Ammon's horn (tissue), 1 donor: ENCODE data around the gene RIT2.

ENCODE experiments used
- DNase-seq: peaks from one replicate; pipeline ENCODE4 v3.0.0-alpha.2; 2016; ENCODE audit warnings: low spot score

The RIT2 gene

GRCh38 chr18:43115076-43115921 lies at the start of gene RIT2:
Gene RIT2 (minus strand): TSS chr18:43115685.
- peak; percentile 56 for DNase-seq

- DNase-seq: no peak
Measured at GRCh38 chr18:43161528-43161927, 46.0 kb upstream of the RIT2 start.

GRCh38 chr18:43160509-43160908 lies 45.0 kb upstream of the RIT2 start:
- DNase-seq: no peak

- no peak for DNase-seq
Measured at GRCh38 chr18:43159926-43160325, 44.4 kb upstream of the RIT2 start.

GRCh38 chr18:43159086-43159770 lies 43.7 kb upstream of the RIT2 start:
- peak; percentile 13 for DNase-seq

- no peak for DNase-seq
Measured at GRCh38 chr18:43158381-43158780, 42.9 kb upstream of the RIT2 start.

- DNase-seq: no peak
Measured at GRCh38 chr18:43155842-43156241, 40.4 kb upstream of the RIT2 start.

- no peak for DNase-seq
Measured at GRCh38 chr18:43148231-43148630, 32.7 kb upstream of the RIT2 start.

- no peak for DNase-seq
Measured at GRCh38 chr18:43141208-43141607, 25.7 kb upstream of the RIT2 start.

- no peak for DNase-seq
Measured at GRCh38 chr18:43139288-43139946, 23.9 kb upstream of the RIT2 start.

GRCh38 chr18:43134876-43135275 lies 19.4 kb upstream of the RIT2 start:
- no peak for DNase-seq

GRCh38 chr18:43130716-43131260 lies 15.3 kb upstream of the RIT2 start:
- peak; percentile 4 for DNase-seq

GRCh38 chr18:43129946-43130524 lies 14.6 kb upstream of the RIT2 start:
- DNase-seq: no peak

- DNase-seq: no peak
Measured at GRCh38 chr18:43125471-43125870, 10.0 kb upstream of the RIT2 start.

GRCh38 chr18:43122955-43123354 lies 7.5 kb upstream of the RIT2 start:
- no peak for DNase-seq

GRCh38 chr18:43116699-43117294 lies 1.3 kb upstream of the RIT2 start:
- no peak for DNase-seq

- DNase-seq: no peak
Measured at GRCh38 chr18:43113220-43113895, 2.1 kb downstream of the RIT2 start.

GRCh38 chr18:43108882-43109281 lies 6.6 kb downstream of the RIT2 start:
- DNase-seq: no peak

- no peak for DNase-seq
Measured at GRCh38 chr18:43108469-43108868, 7.0 kb downstream of the RIT2 start.

- DNase-seq: no peak
Measured at GRCh38 chr18:43093646-43094045, 21.8 kb downstream of the RIT2 start.

GRCh38 chr18:43092539-43092938 lies 22.9 kb downstream of the RIT2 start:
- DNase-seq: no peak
